Measurements from ENCODE around the gene CATSPER1. TPM values are rescaled to one million over a fixed set of nuclear protein-coding genes. Genes with fewer than 3 reads are reported as not detected.
A peak's percentile ranks its signal among the peaks of the same experiment; 100 is the strongest.

The CATSPER1 gene
- total and polyA plus RNA-seq, 2 experiments from 2014 or later = not detected

DNA sequence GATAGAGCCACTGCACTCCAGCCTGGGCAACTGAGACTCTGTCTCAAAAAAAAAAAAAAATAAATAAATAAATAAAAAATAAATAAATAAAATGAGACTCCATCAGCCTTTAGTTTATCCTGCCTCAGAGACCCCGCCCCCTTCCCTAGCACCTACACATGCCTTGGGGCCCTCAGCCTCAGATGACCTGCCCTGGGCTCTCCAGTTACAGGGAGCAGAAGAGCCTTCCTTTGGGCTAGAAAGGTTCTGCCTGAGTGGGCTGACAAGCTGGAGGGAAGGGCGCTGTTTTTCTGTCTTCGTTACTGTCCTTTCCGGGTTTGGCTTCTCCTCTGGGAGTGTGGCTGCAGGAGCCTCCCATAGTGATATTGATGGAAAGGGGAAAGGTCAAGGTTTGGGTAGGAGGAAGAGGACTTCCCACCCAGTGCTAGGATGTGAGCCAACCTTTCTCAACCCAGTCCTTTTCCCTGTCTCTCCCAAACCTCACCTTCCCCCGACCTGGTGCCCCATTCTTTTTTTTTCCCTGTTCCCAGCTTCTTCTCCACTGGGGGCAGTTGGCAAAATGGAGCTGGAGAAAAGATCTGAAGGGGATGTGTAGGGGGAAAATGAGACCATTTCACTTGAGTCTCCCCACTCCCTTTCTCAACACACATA lies 24.4 kb upstream of the CATSPER1 start:
- H3K9me3 Mint-ChIP-seq = no peaks in the 10 kb centered on the region; the same call in 2 of the 3 replicates
- ATAC-seq (no peak), DNase-seq (ENCODE audit: low spot score) (peak; percentile 47)
- H3K27ac Mint-ChIP-seq = peak overlapping the region; percentile 94
- H3K27ac ChIP-seq (ENCODE audit: low read depth) = peak overlapping the region; percentile 100
- no peaks in the 10 kb centered on the region for H3K27me3 ChIP-seq (ENCODE audit: insufficient read depth)
- H3K36me3 ChIP-seq (ENCODE audit: insufficient read depth) = peaks cover 10% of the 10 kb centered on the region
- H3K9me2 ChIP-seq (ENCODE audit: insufficient read depth) = no peaks in the 10 kb centered on the region
- peak overlapping the region; percentile 98 for H3K4me3 Mint-ChIP-seq
- H3K4me1 Mint-ChIP-seq = peaks cover 39% of the 10 kb centered on the region
- H3K36me3 Mint-ChIP-seq (ENCODE audit: low read depth) = peaks cover 29% of the 10 kb centered on the region
- peak overlapping the region; percentile 99; the same call in 1 of the 2 replicates for H3K4me3 ChIP-seq
- H3F3A ChIP-seq (replicated peaks; ENCODE audit: low read depth) = peaks cover 15% of the 10 kb centered on the region; the same call in 1 of the 2 replicates
- H3K4me2 ChIP-seq = peak overlapping the region; percentile 99
- peaks cover 17% of the 10 kb centered on the region for H3K27me3 Mint-ChIP-seq (ENCODE audit: insufficient read depth, low read depth, poor library complexity)
- H2AFZ ChIP-seq = peak overlapping the region; percentile 69; the same call in 1 of the 2 replicates
- H4K20me1 ChIP-seq (replicated peaks; ENCODE audit: insufficient read depth) = peaks cover 14% of the 10 kb centered on the region
- TF ChIP-seq POLR2AphosphoS5 (IDR thresholded peaks at IDR 0.05; ENCODE audit: low read depth) (no peak), JUNB (IDR thresholded peaks at IDR 0.05; ENCODE audit: unreplicated experiment) (no peak), ZNF114 (CRISPR knock-in tag; IDR thresholded peaks at IDR 0.05) (no peak)
- TF ChIP-seq, protein P1, sequence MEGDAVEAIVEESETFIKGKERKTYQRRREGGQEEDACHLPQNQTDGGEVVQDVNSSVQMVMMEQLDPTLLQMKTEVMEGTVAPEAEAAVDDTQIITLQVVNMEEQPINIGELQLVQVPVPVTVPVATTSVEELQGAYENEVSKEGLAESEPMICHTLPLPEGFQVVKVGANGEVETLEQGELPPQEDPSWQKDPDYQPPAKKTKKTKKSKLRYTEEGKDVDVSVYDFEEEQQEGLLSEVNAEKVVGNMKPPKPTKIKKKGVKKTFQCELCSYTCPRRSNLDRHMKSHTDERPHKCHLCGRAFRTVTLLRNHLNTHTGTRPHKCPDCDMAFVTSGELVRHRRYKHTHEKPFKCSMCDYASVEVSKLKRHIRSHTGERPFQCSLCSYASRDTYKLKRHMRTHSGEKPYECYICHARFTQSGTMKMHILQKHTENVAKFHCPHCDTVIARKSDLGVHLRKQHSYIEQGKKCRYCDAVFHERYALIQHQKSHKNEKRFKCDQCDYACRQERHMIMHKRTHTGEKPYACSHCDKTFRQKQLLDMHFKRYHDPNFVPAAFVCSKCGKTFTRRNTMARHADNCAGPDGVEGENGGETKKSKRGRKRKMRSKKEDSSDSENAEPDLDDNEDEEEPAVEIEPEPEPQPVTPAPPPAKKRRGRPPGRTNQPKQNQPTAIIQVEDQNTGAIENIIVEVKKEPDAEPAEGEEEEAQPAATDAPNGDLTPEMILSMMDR (conservative IDR thresholded peaks at IDR 0.05; ENCODE audit: low read depth in 2 of 2) = no peak
- peaks cover 24% of the 10 kb centered on the region for H3K4me1 ChIP-seq (ENCODE audit: insufficient read depth)
- H3K79me2 ChIP-seq (replicated peaks; ENCODE audit: insufficient read depth) = peaks cover 35% of the 10 kb centered on the region

DNA sequence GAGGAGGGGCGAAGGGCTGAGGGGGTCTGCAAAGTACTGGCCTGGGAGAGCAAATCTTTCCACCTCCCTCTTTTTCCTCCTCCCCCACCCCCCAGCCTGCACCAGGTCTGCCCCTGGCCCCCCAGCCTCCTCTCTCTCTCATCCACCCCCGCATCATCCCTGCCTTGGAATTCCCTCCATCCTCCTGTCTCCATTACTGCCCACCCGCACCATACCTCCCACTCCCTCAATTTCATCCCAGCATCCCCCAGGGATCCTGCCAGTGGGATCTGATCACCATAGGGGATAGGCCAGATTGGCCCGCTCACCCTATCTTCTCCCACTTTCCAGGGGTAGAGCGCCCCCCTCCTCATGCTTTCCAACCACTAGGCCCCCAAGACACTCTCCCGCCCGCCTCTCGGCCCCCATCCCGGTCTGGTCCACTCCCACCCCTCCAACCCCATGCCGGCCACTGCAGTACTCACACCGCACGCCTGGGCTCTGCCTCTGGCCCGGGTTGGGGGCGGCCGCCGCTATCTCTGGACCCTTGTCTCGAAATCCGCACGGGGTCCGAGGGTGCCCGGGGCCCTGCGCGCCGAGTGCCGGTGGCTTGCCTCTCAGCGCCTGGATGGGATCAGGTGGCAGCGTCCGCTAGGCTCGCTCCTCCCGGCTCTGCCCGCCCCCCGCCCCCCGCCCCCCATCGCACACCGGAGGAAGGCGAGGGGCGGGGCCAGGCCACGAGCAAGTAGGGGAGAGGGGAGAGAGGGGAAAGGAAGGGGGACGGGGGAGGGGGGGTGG lies 22.5 kb upstream of the CATSPER1 start, which contains the start of gene GAL3ST3:
GAL3ST3 (minus strand) TSS at position 615 of the 777 bp plus-strand sequence. CDS start 3,746 bp downstream, outside the sequence.
- Mint-ChIP-seq H3K27ac (no peak within 1 kb of the TSS), H3K27me3 (ENCODE audit: insufficient read depth, low read depth, poor library complexity) (peaks cover 14% of the 10 kb centered on the region), H3K9me3 (no peaks in the 10 kb centered on the region; the same call in 2 of the 3 replicates), H3K36me3 (ENCODE audit: low read depth) (peaks cover 26% of the 10 kb centered on the region), H3K4me3 (peak within 1 kb of the TSS; percentile 87), H3K4me1 (peaks cover 50% of the 10 kb centered on the region)
- peak within 1 kb of the TSS; percentile 86; the same call in 1 of the 2 replicates for H2AFZ ChIP-seq
- peak; percentile 36 for ATAC-seq
- no peak within 1 kb of the TSS for H3K27ac ChIP-seq (ENCODE audit: low read depth)
- peak within 1 kb of the TSS; percentile 84 for H3K4me2 ChIP-seq
- H4K20me1 ChIP-seq (replicated peaks; ENCODE audit: insufficient read depth) = peaks cover 8% of the 10 kb centered on the region
- no peaks in the 10 kb centered on the region for H3K9me2 ChIP-seq (ENCODE audit: insufficient read depth)
- peaks cover 19% of the 10 kb centered on the region for H3K79me2 ChIP-seq (replicated peaks; ENCODE audit: insufficient read depth)
- peaks cover 21% of the 10 kb centered on the region; the same call in 1 of the 2 replicates for H3F3A ChIP-seq (replicated peaks; ENCODE audit: low read depth)
- H3K4me1 ChIP-seq (ENCODE audit: insufficient read depth) = peaks cover 24% of the 10 kb centered on the region
- no peaks in the 10 kb centered on the region for H3K27me3 ChIP-seq (ENCODE audit: insufficient read depth)
- no peaks in the 10 kb centered on the region for H3K36me3 ChIP-seq (ENCODE audit: insufficient read depth)
- peak; percentile 88 for DNase-seq (ENCODE audit: low spot score)
- peak within 1 kb of the TSS; percentile 81 for H3K4me3 ChIP-seq
- TF ChIP-seq, protein P1 (conservative IDR thresholded peaks at IDR 0.05; ENCODE audit: low read depth in 2 of 2) = peak in 1 of 2 experiments; percentile 29; a peak in 2 of 4 replicates
- TF ChIP-seq, protein P2, sequence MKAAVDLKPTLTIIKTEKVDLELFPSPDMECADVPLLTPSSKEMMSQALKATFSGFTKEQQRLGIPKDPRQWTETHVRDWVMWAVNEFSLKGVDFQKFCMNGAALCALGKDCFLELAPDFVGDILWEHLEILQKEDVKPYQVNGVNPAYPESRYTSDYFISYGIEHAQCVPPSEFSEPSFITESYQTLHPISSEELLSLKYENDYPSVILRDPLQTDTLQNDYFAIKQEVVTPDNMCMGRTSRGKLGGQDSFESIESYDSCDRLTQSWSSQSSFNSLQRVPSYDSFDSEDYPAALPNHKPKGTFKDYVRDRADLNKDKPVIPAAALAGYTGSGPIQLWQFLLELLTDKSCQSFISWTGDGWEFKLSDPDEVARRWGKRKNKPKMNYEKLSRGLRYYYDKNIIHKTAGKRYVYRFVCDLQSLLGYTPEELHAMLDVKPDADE (IDR thresholded peaks at IDR 0.05) = no peak
- peak; percentile 81 for TF ChIP-seq POLR2AphosphoS5 (IDR thresholded peaks at IDR 0.05; ENCODE audit: low read depth)
- TF ChIP-seq CREB1 (CRISPR knock-in tag; IDR thresholded peaks at IDR 0.05; ENCODE audit: low read depth) = no peak
